ENCODE data around the gene PRKCI. TPM values are rescaled to one million over a fixed set of nuclear protein-coding genes. Genes with fewer than 3 reads are reported as not detected.

PRKCI gene
- total RNA-seq, 2 experiments from 2014 or later: 17.4 to 21.3 TPM

DNA sequence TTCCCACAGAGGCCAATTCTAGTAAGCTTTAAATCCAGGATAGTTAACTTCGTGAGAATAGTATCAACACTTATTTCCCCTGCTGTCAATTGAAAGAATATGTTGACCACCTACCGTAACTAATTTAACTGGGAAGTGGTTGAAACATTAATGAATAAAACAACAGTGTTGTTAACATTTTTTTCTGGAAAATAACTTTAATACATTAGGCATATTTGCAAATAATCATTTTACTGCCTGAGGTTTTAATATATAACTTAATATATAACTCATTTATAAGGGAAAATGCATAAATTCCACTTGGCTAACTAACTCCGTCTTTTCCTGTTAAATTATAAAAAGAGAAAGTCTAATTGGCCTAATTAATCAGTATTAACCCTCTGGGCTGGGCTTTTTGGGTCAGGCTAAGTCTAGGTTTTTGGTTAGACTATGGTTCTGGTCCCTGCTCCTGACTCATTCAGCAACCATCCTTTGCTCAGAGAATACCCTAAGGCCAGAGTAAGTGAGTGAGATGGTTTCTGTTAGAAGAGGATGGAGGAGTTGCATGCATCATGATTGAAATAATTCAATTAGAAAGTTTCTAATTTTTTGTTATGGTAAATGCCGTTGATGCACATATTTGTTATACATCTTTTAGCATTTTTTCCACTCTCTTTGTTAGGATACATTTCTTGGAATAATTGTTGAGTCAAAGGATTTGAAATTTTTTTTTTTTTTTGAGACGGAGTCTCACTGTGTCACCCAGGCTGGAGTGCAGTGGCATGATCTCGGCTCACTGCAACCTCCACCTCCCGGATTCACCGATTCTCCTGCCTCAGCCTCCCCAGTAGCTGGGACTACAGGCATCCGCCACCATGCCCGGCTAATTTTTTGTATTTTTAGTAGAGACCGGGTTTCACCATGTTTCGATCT lies 124.5 kb downstream of the PRKCI start:
- H3K4me1 Mint-ChIP-seq (ENCODE audit: low read depth): peaks cover 4% of the 10 kb centered on the region
- POLR2A ChIA-PET: interaction anchor here (1.0 kb wide), 1 partner anchor 9 kb away, joined by 4 read pairs; no protein-coding TSS in a partner anchor
- H3K4me3 Mint-ChIP-seq: no peak overlapping the region
- H3K9me3 Mint-ChIP-seq: no peaks in the 10 kb centered on the region
- TF ChIP-seq CTCF (IDR thresholded peaks at IDR 0.05): no peak
- no peak for ATAC-seq
- DNase-seq: no peak
- H3K27me3 Mint-ChIP-seq: no peaks in the 10 kb centered on the region
- intact Hi-C loops (cut with micrococcal nuclease): no loop called here
- H3K36me3 Mint-ChIP-seq (ENCODE audit: low read depth): no peaks in the 10 kb centered on the region
- CTCF ChIA-PET: no interaction called here
- no peak overlapping the region for H3K27ac Mint-ChIP-seq

GRCh38 chr3:170350515-170351413 lies 128.5 kb downstream of the PRKCI start:
- ATAC-seq: no peak

GRCh38 chr3:170352936-170353335 lies 130.7 kb downstream of the PRKCI start:
- ATAC-seq (no peak), DNase-seq (no peak)
- Mint-ChIP-seq H3K27ac (no peak overlapping the region), H3K36me3 (ENCODE audit: low read depth) (no peaks in the 10 kb centered on the region), H3K9me3 (no peaks in the 10 kb centered on the region), H3K4me3 (no peak overlapping the region), H3K27me3 (no peaks in the 10 kb centered on the region), H3K4me1 (ENCODE audit: low read depth) (peaks cover 21% of the 10 kb centered on the region)
- intact Hi-C loops (cut with micrococcal nuclease): loop anchor here (10.0 kb wide), 1 partner anchor 168 kb away; the partner anchor contains the start of gene PHC3
- ChIA-PET POLR2A (no interaction called here), CTCF (interaction anchor here (0.9 to 1.5 kb wide), 2 partner anchors 29 to 61 kb away, joined by 3 to 5 read pairs; no protein-coding TSS in a partner anchor)
- no peak for TF ChIP-seq CTCF (IDR thresholded peaks at IDR 0.05)

More at GRCh38 chr3:170350515-170351413, 128.5 kb downstream of the PRKCI start:
- H3K27ac Mint-ChIP-seq: no peak overlapping the region
- DNase-seq: no peak
- ChIA-PET CTCF (no interaction called here), POLR2A (no interaction called here)
- TF ChIP-seq CTCF (IDR thresholded peaks at IDR 0.05): no peak
- no peak overlapping the region for H3K4me3 Mint-ChIP-seq
- H3K27me3 Mint-ChIP-seq: no peaks in the 10 kb centered on the region
- H3K36me3 Mint-ChIP-seq (ENCODE audit: low read depth): no peaks in the 10 kb centered on the region
- intact Hi-C loops (cut with micrococcal nuclease): loop anchor here (10.0 kb wide), 1 partner anchor 166 kb away; the partner anchor contains the start of gene PHC3
- H3K4me1 Mint-ChIP-seq (ENCODE audit: low read depth): peaks cover 15% of the 10 kb centered on the region
- no peaks in the 10 kb centered on the region for H3K9me3 Mint-ChIP-seq

- Mint-ChIP-seq H3K27ac (no peak overlapping the region), H3K27me3 (no peaks in the 10 kb centered on the region), H3K9me3 (no peaks in the 10 kb centered on the region), H3K36me3 (ENCODE audit: low read depth) (peaks cover 2% of the 10 kb centered on the region), H3K4me3 (no peak overlapping the region), H3K4me1 (ENCODE audit: low read depth) (peaks cover 24% of the 10 kb centered on the region)
- intact Hi-C loops (cut with micrococcal nuclease): loop anchor here (10.0 kb wide), 1 partner anchor 169 kb away; the partner anchor contains the start of gene PHC3
- POLR2A ChIA-PET: no interaction called here
- CTCF ChIA-PET: interaction anchor here (0.6 to 1.5 kb wide), 3 partner anchors 29 to 275 kb away, joined by 3 to 5 read pairs (median 3); no protein-coding TSS in a partner anchor
- ATAC-seq (no peak), DNase-seq (no peak)
- TF ChIP-seq CTCF (IDR thresholded peaks at IDR 0.05): no peak
Observed at GRCh38 chr3:170353485-170353884, 131.3 kb downstream of the PRKCI start.
